Airway epithelial cell (primary cell): ENCODE data around the gene MSL1. TPM values are rescaled to one million over a fixed set of nuclear protein-coding genes. Genes with fewer than 3 reads are reported as not detected.

Experiments
- total RNA-seq: library from RNA; depleted of rRNA; stranded (reverse); fragments of >200 nt; gene quantifications from 2 replicates; pipeline ENCODE4 v1.2.3, GENCODE V29; 2015

The MSL1 gene
- total RNA-seq = 35.8 and 47.3 TPM in 2 replicates

GRCh38 chr17:40121181-40122135 lies at the start of gene MSL1:
Gene MSL1, plus strand, starts transcription at chr17:40121971. Its CDS starts 642 bp downstream, at chr17:40122613.

GRCh38 chr17:40100419-40100668 lies 21.4 kb upstream of the MSL1 start, which contains the start of gene NR1D1:
Gene NR1D1, minus strand, starts transcription at chr17:40100589. Its CDS starts 495 bp downstream, at chr17:40100094.

GRCh38 chr17:40177275-40177874 lies 55.6 kb downstream of the MSL1 start, which contains the start of gene RAPGEFL1:
Gene RAPGEFL1, plus strand, starts transcription at chr17:40177470. Its CDS starts 392 bp downstream, at chr17:40177862.

Other genes starting within 250 kb of the MSL1 start
- gene GSDMB, start 203.3 kb upstream of the MSL1 start, total RNA-seq = 1.6 and 1.8 TPM in 2 replicates
- 30.8 and 33.1 TPM in 2 replicates for gene ORMDL3, start 194.4 kb upstream of the MSL1 start, total RNA-seq
- gene LRRC3C, start 194.2 kb upstream of the MSL1 start, total RNA-seq = not detected in 2 replicates
- 0.56 and 0.70 TPM in 2 replicates for gene GSDMA, start 159.0 kb upstream of the MSL1 start, total RNA-seq
- gene PSMD3, start 141.2 kb upstream of the MSL1 start, total RNA-seq = 119 and 167 TPM in 2 replicates
- 5.8 and 8.4 TPM in 2 replicates for gene CSF3, start 106.5 kb upstream of the MSL1 start, total RNA-seq
- 72.9 and 79.9 TPM in 2 replicates for gene MED24, start 67.6 kb upstream of the MSL1 start, total RNA-seq
- 5.2 and 6.7 TPM in 2 replicates for gene THRA, start 59.0 kb upstream of the MSL1 start, total RNA-seq
- gene NR1D1, start 21.4 kb upstream of the MSL1 start, total RNA-seq = 1.8 and 4.1 TPM in 2 replicates
- 19.9 and 23.1 TPM in 2 replicates for gene CASC3, start 18.6 kb downstream of the MSL1 start, total RNA-seq
- 58.6 and 63.5 TPM in 2 replicates for gene RAPGEFL1, start 55.5 kb downstream of the MSL1 start, total RNA-seq
- gene WIPF2, start 97.3 kb downstream of the MSL1 start, total RNA-seq = 7.8 and 15.0 TPM in 2 replicates
- gene CDC6, start 165.9 kb downstream of the MSL1 start, total RNA-seq = 29.6 and 30.2 TPM in 2 replicates
- gene RARA, start 187.2 kb downstream of the MSL1 start, total RNA-seq = 25.3 and 31.4 TPM in 2 replicates
- not detected in 2 replicates for gene GJD3, start 242.8 kb downstream of the MSL1 start, total RNA-seq